ENCODE data around the gene TMPRSS11A. TPM values are rescaled to one million over a fixed set of nuclear protein-coding genes. Genes with fewer than 3 reads are reported as not detected.

The TMPRSS11A gene
- not detected in 2 replicates for total RNA-seq

GRCh38 chr4:67963356-67963755 lies at the start of gene TMPRSS11A:
TMPRSS11A (minus strand) TSS chr4:67963493; CDS start chr4:67963393, 100 bp downstream.
- H3K27ac Mint-ChIP-seq: no peak within 1 kb of the TSS
- no peaks in the 10 kb centered on the region for H3K36me3 Mint-ChIP-seq (ENCODE audit: low read depth)
- DNase-seq: no peak
- H3K4me3 Mint-ChIP-seq: no peak within 1 kb of the TSS
- H3K27me3 Mint-ChIP-seq: no peaks in the 10 kb centered on the region
- intact Hi-C loops (cut with micrococcal nuclease): no loop called here
- no peaks in the 10 kb centered on the region for H3K4me1 Mint-ChIP-seq
- H3K9me3 Mint-ChIP-seq: no peaks in the 10 kb centered on the region

- intact Hi-C loops (cut with micrococcal nuclease): no loop called here
- Mint-ChIP-seq H3K27me3 (peaks cover 2% of the 10 kb centered on the region), H3K9me3 (no peaks in the 10 kb centered on the region), H3K27ac (no peak overlapping the region), H3K36me3 (ENCODE audit: low read depth) (no peaks in the 10 kb centered on the region), H3K4me3 (no peak overlapping the region), H3K4me1 (no peaks in the 10 kb centered on the region)
- DNase-seq: no peak
Measured at GRCh38 chr4:68011684-68012083, 48.4 kb upstream of the TMPRSS11A start.

GRCh38 chr4:68002906-68003305 lies 39.6 kb upstream of the TMPRSS11A start:
- no peak for DNase-seq
- H3K36me3 Mint-ChIP-seq (ENCODE audit: low read depth): no peaks in the 10 kb centered on the region
- no peak overlapping the region for H3K27ac Mint-ChIP-seq
- H3K27me3 Mint-ChIP-seq: no peaks in the 10 kb centered on the region
- no peaks in the 10 kb centered on the region for H3K9me3 Mint-ChIP-seq
- intact Hi-C loops (cut with micrococcal nuclease): no loop called here
- H3K4me1 Mint-ChIP-seq: no peaks in the 10 kb centered on the region
- no peak overlapping the region for H3K4me3 Mint-ChIP-seq

GRCh38 chr4:67996127-67996526 lies 32.8 kb upstream of the TMPRSS11A start:
- Mint-ChIP-seq H3K27ac (no peak overlapping the region), H3K4me1 (peaks cover 2% of the 10 kb centered on the region), H3K27me3 (peaks cover 7% of the 10 kb centered on the region), H3K4me3 (no peak overlapping the region), H3K9me3 (no peaks in the 10 kb centered on the region), H3K36me3 (ENCODE audit: low read depth) (no peaks in the 10 kb centered on the region)
- intact Hi-C loops (cut with micrococcal nuclease): no loop called here
- DNase-seq: no peak

GRCh38 chr4:67988991-67989390 lies 25.7 kb upstream of the TMPRSS11A start:
- Mint-ChIP-seq H3K9me3 (no peaks in the 10 kb centered on the region), H3K36me3 (ENCODE audit: low read depth) (no peaks in the 10 kb centered on the region), H3K27ac (no peak overlapping the region), H3K27me3 (peaks cover 9% of the 10 kb centered on the region), H3K4me3 (no peak overlapping the region), H3K4me1 (peaks cover 7% of the 10 kb centered on the region)
- no peak for DNase-seq
- intact Hi-C loops (cut with micrococcal nuclease): loop anchor here (1.0 kb wide), 1 partner anchor 186 kb away; no protein-coding TSS in a partner anchor

GRCh38 chr4:67983333-67983732 lies 20.0 kb upstream of the TMPRSS11A start:
- H3K4me1 Mint-ChIP-seq: no peaks in the 10 kb centered on the region
- H3K27me3 Mint-ChIP-seq: peaks cover 4% of the 10 kb centered on the region
- no peak overlapping the region for H3K4me3 Mint-ChIP-seq
- no peaks in the 10 kb centered on the region for H3K9me3 Mint-ChIP-seq
- no peaks in the 10 kb centered on the region for H3K36me3 Mint-ChIP-seq (ENCODE audit: low read depth)
- intact Hi-C loops (cut with micrococcal nuclease): no loop called here
- no peak overlapping the region for H3K27ac Mint-ChIP-seq
- no peak for DNase-seq

GRCh38 chr4:67980512-67980911 lies 17.2 kb upstream of the TMPRSS11A start:
- Mint-ChIP-seq H3K27ac (no peak overlapping the region), H3K4me3 (no peak overlapping the region), H3K36me3 (ENCODE audit: low read depth) (no peaks in the 10 kb centered on the region), H3K4me1 (no peaks in the 10 kb centered on the region), H3K9me3 (peaks cover 6% of the 10 kb centered on the region), H3K27me3 (peaks cover 4% of the 10 kb centered on the region)
- intact Hi-C loops (cut with micrococcal nuclease): no loop called here
- DNase-seq: no peak

GRCh38 chr4:67973608-67974007 lies 10.3 kb upstream of the TMPRSS11A start:
- H3K9me3 Mint-ChIP-seq: peaks cover 6% of the 10 kb centered on the region
- no peaks in the 10 kb centered on the region for H3K27me3 Mint-ChIP-seq
- no peak overlapping the region for H3K4me3 Mint-ChIP-seq
- DNase-seq: no peak
- no peak overlapping the region for H3K27ac Mint-ChIP-seq
- H3K4me1 Mint-ChIP-seq: no peaks in the 10 kb centered on the region
- no peaks in the 10 kb centered on the region for H3K36me3 Mint-ChIP-seq (ENCODE audit: low read depth)
- intact Hi-C loops (cut with micrococcal nuclease): no loop called here

GRCh38 chr4:67954890-67955289 lies 8.4 kb downstream of the TMPRSS11A start:
- Mint-ChIP-seq H3K36me3 (ENCODE audit: low read depth) (no peaks in the 10 kb centered on the region), H3K4me1 (no peaks in the 10 kb centered on the region), H3K27me3 (no peaks in the 10 kb centered on the region), H3K27ac (no peak overlapping the region), H3K4me3 (no peak overlapping the region), H3K9me3 (no peaks in the 10 kb centered on the region)
- DNase-seq: no peak
- intact Hi-C loops (cut with micrococcal nuclease): no loop called here

GRCh38 chr4:67941074-67941473 lies 22.2 kb downstream of the TMPRSS11A start:
- Mint-ChIP-seq H3K4me3 (no peak overlapping the region), H3K9me3 (no peaks in the 10 kb centered on the region), H3K27me3 (no peaks in the 10 kb centered on the region), H3K27ac (no peak overlapping the region), H3K4me1 (no peaks in the 10 kb centered on the region), H3K36me3 (ENCODE audit: low read depth) (no peaks in the 10 kb centered on the region)
- intact Hi-C loops (cut with micrococcal nuclease): no loop called here
- no peak for DNase-seq

GRCh38 chr4:67940506-67940905 lies 22.8 kb downstream of the TMPRSS11A start:
- no peak for DNase-seq
- no peaks in the 10 kb centered on the region for H3K36me3 Mint-ChIP-seq (ENCODE audit: low read depth)
- H3K27ac Mint-ChIP-seq: no peak overlapping the region
- H3K4me1 Mint-ChIP-seq: no peaks in the 10 kb centered on the region
- no peak overlapping the region for H3K4me3 Mint-ChIP-seq
- H3K27me3 Mint-ChIP-seq: no peaks in the 10 kb centered on the region
- H3K9me3 Mint-ChIP-seq: no peaks in the 10 kb centered on the region
- intact Hi-C loops (cut with micrococcal nuclease): no loop called here

- Mint-ChIP-seq H3K4me3 (no peak overlapping the region), H3K9me3 (no peaks in the 10 kb centered on the region), H3K27ac (no peak overlapping the region), H3K27me3 (peaks cover 1% of the 10 kb centered on the region), H3K36me3 (ENCODE audit: low read depth) (no peaks in the 10 kb centered on the region), H3K4me1 (no peaks in the 10 kb centered on the region)
- intact Hi-C loops (cut with micrococcal nuclease): no loop called here
- no peak for DNase-seq
Measured at GRCh38 chr4:67939195-67939594, 24.1 kb downstream of the TMPRSS11A start.

GRCh38 chr4:67935888-67936287 lies 27.4 kb downstream of the TMPRSS11A start:
- Mint-ChIP-seq H3K27ac (no peak overlapping the region), H3K9me3 (no peaks in the 10 kb centered on the region), H3K36me3 (ENCODE audit: low read depth) (no peaks in the 10 kb centered on the region), H3K4me3 (no peak overlapping the region), H3K4me1 (no peaks in the 10 kb centered on the region), H3K27me3 (peaks cover 5% of the 10 kb centered on the region)
- DNase-seq: no peak
- intact Hi-C loops (cut with micrococcal nuclease): no loop called here

- peaks cover 10% of the 10 kb centered on the region for H3K27me3 Mint-ChIP-seq
- no peak overlapping the region for H3K4me3 Mint-ChIP-seq
- no peaks in the 10 kb centered on the region for H3K36me3 Mint-ChIP-seq (ENCODE audit: low read depth)
- no peaks in the 10 kb centered on the region for H3K9me3 Mint-ChIP-seq
- no peak overlapping the region for H3K27ac Mint-ChIP-seq
- H3K4me1 Mint-ChIP-seq: no peaks in the 10 kb centered on the region
- no peak for DNase-seq
- intact Hi-C loops (cut with micrococcal nuclease): no loop called here
Measured at GRCh38 chr4:67934628-67935027, 28.7 kb downstream of the TMPRSS11A start.

GRCh38 chr4:67933755-67934154 lies 29.5 kb downstream of the TMPRSS11A start:
- no peak overlapping the region for H3K27ac Mint-ChIP-seq

More at GRCh38 chr4:67933755-67934154, 29.5 kb downstream of the TMPRSS11A start:
- Mint-ChIP-seq H3K9me3 (no peaks in the 10 kb centered on the region), H3K4me3 (no peak overlapping the region), H3K36me3 (ENCODE audit: low read depth) (no peaks in the 10 kb centered on the region), H3K27me3 (peaks cover 10% of the 10 kb centered on the region), H3K4me1 (no peaks in the 10 kb centered on the region)
- no peak for DNase-seq
- intact Hi-C loops (cut with micrococcal nuclease): no loop called here

Data from activated CD4-positive, alpha-beta T cell treated with anti-CD3 and anti-CD28 coated beads, Interleukin-2, amount 10 ng/mL, durations not matched to agents 24 days and 14 days (primary cell).